Hypothalamus (tissue), 51 donors: Measurements from ENCODE around the gene RCVRN.
"Not testable (repeated sequence)": the region's sequence is repeated elsewhere in the genome, so short reads cannot be mapped to it uniquely, and the experiment has no call there.

Experiments used
- DNase-seq, 51 donors: peaks; one replicate each; lab custom pipeline; 2025; lab: John Stamatoyannopoulos, UW

Gene RCVRN

GRCh38 chr17:9922012-9922848 lies 17.2 kb upstream of the RCVRN start:
- DNase-seq = no peak

DNA sequence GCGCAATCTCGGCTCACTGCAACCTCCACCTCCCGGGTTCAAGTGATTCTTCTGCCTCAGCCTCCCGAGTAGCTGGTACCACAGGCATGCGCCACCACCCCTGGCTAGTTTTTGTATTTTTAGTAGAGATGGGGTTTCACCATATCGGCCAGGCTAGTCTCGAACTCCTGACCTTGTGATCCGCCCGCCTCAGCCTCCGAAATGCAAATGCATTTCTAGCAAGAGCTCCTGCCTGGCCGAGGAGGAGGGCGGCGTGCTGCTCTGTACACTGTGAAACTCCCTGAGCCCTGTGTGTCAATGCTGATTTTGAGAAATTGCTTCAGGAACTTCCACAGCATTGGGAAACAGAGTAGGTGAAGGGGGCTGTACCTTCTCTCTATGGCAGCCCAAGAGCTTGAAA lies 16.1 kb upstream of the RCVRN start:
- not testable (repeated sequence) for DNase-seq

DNA sequence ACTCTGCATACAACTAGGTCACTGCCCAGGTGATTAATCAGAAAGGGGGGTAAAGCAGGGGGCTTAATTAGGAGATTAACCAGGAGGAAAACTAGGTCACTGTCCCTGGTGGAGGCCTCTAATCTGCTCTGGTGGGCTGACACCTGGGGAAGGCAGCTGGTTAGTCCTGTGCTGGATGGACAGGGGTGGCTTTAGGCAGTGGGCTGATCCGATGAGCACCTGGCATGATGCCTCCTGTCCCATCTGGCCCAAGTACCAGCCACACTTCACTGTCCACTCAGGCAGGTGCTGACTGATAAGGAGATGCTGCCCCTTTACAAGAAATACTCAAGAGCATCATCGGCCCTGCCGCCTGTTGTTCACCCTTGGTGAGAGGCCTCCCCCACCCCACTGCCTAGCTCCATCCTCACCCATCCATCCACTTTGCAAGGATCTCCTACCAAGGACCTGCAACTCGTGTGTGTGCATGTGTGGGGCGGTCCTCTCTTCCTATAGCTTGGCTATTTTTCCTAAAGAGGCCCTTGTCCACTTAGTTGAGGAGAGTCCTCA lies 13.8 kb upstream of the RCVRN start:
- no peak for DNase-seq

- no peak for DNase-seq
These were observed 13.3 kb upstream of the RCVRN start for GRCh38 chr17:9918352-9918751.

GRCh38 chr17:9917801-9918200 lies 12.7 kb upstream of the RCVRN start:
- no peak for DNase-seq

DNA sequence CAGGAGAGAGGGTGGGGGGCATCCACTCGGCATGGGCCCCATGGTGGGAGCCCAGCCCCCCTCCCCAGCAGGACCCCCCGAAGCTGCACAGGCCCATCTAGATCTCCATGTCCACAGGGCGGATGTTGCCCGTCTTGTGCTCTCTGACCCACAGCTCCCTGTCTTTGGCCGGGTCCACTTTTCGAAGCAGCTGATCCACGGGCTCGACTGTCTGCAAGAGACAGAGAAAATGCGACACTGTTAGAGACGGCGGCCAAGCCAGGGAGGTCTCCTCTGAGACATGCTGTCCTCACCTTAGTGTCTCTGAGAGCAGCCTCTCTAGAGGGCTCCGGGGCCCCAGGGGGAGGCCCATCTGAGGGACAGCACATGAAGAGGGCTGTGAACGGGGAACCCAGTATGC lies 12.1 kb upstream of the RCVRN start:
- DNase-seq = no peak

DNA sequence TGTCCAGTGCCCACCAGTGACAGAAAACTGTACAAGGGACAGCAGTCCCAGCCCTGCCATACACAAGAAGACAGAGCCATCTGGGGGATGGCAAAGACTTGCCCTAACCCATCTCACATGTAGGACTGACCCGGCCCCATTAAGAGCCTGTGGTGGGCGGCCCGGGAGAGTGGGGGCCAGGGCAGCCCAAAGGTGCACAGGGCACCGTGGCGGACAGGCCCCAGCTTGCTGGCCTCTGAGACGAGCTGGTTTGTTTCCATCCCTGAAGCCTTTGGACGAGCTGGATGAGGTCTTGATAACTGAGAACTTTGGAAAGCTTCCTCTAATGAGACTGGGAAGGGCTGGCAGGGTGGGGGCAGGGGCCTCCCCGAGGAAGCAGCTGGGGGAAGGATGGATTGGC lies 11.0 kb upstream of the RCVRN start:
- DNase-seq = no peak

- no peak for DNase-seq
These were observed 8.4 kb upstream of the RCVRN start for GRCh38 chr17:9913476-9913875.

- peak in 1 of 51 donors; percentile 37 for DNase-seq
These were observed 7.3 kb upstream of the RCVRN start for GRCh38 chr17:9912121-9913099.

GRCh38 chr17:9911089-9911488 lies 6.0 kb upstream of the RCVRN start:
- no peak for DNase-seq

- DNase-seq = no peak
These were observed 3.6 kb upstream of the RCVRN start for GRCh38 chr17:9908649-9909042.

DNA sequence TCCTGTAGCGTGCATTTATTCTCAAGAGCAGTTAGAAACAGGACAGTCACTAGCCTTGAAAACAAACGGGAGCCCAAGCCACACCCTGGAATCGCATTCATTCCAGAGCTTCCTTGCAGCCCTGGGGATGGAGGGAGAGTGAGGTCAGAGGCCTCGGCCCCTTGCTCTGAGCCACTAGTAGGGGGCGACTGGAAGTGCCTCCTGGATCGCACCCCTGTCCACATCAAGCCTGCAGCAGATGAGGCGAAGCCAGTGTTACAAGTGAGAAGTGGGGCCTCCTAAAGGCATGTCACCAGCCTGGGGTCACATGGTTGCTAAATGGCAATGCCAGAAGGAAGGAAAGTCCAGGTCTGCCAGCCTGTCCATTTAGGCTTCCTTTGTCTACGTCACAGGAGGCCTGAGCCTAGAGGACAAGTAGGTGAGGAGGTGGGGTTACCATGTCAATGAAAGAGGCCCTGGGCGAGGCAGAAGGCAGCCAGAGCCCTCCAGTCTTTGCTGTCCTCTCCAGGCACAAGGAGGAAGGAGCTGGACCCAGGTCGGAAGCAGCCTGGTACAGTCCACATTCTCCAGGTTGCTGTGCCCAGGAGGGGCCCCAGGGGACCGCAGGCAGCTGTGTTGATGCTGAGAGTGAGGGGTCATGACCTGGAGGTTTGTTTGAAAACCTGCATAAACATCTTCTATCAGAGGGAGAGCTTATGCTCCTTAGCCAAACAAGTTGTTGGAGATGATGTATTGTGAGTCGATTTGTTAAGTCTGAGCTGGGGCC lies 3.0 kb upstream of the RCVRN start:
- DNase-seq = no peak

DNA sequence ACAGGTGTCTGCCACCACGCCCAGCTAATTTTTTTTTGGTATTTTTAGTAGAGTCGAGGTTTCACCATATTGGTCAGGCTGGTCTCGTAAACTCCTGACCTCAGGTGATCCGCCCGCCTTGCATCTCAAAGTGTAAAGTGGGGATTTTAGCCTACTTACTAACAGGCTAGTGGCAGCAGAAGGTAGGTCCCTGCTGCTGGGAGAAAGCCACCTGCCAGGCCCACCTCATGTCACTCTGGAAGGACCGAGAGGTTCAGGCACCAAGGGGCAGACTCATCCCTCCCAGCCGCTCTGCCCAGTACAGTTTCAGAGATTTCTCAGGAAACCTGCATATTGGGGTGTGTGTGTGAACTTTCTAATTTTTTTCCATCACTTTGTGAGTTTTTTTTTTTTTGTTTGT lies 2.1 kb upstream of the RCVRN start:
- no peak for DNase-seq

- no peak for DNase-seq
These were observed 1.5 kb upstream of the RCVRN start for GRCh38 chr17:9906616-9907015.

DNA sequence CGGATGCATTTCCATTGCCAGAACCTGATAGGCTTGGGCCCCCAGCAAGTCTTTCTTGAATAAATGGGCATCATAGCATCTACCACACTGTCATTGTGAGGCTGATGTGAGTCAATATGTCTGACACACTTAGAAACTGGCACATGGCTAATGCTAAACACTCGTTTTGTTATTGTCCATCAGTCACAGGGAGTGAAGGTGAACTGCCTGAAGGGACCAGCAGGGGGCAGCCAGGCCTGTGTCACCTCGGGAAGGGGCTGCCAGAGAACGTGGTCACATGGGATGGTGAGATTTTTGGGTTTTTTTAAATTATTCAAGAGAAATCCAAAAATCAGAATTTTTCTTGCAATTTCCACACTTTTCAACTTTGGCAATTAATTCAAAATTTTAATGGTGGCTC lies 831 bp upstream of the RCVRN start:
- peak in 19 of 51 donors; percentile 2 to 56 (median 15) for DNase-seq

GRCh38 chr17:9904277-9905077 lies 594 bp downstream of the RCVRN start:
- no peak for DNase-seq

GRCh38 chr17:9902120-9902519 lies 3.0 kb downstream of the RCVRN start:
- DNase-seq = no peak

GRCh38 chr17:9900784-9901183 lies 4.3 kb downstream of the RCVRN start:
- DNase-seq = no peak

DNA sequence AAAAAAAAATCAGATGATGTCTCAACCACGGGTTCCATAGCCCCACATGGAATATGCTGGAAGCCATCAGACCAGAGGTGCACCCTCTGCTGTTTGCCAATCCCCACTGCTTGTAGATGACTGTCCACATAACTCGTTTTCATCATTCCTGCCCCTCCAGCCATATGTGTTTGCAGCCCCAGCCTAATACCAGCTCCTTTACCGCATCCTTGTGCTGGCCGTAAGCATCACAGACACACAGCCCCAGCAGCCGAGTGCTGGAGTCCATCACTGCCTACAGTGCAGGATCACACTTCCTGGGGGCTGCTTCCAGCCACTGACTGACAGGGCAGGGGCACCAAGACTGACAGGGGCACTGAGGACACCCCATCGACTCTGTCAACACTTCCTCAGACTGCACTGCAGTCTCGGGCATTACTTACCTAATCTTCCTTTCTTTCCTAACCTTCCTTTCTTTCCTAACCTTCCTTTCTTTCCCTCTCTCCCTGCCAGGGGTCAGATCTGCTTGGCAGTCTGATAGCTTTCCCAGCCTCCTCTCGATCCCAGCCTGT lies 5.0 kb downstream of the RCVRN start:
- DNase-seq = no peak
